ENCODE measurements around the gene TAT.
A peak's percentile ranks its signal among the peaks of the same experiment; 100 is the strongest.

Gene TAT

DNA sequence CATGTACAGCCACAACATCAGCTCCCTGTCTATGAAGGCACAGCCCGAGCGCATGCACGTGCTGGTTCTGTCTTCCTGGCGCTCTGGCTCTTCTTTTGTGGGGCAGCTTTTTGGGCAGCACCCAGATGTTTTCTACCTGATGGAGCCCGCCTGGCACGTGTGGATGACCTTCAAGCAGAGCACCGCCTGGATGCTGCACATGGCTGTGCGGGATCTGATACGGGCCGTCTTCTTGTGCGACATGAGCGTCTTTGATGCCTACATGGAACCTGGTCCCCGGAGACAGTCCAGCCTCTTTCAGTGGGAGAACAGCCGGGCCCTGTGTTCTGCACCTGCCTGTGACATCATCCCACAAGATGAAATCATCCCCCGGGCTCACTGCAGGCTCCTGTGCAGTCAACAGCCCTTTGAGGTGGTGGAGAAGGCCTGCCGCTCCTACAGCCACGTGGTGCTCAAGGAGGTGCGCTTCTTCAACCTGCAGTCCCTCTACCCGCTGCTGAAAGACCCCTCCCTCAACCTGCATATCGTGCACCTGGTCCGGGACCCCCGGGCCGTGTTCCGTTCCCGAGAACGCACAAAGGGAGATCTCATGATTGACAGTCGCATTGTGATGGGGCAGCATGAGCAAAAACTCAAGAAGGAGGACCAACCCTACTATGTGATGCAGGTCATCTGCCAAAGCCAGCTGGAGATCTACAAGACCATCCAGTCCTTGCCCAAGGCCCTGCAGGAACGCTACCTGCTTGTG is 40.0 kb downstream of the TAT start:
- no peak for DNase-seq

GRCh38 chr16:71532366-71532765 is 44.5 kb downstream of the TAT start:
- no peak for DNase-seq

- no peak for DNase-seq
Observed at GRCh38 chr16:71528863-71529262, 48.0 kb downstream of the TAT start.

GRCh38 chr16:71528257-71528656 is 48.6 kb downstream of the TAT start:
- DNase-seq: no peak

DNA sequence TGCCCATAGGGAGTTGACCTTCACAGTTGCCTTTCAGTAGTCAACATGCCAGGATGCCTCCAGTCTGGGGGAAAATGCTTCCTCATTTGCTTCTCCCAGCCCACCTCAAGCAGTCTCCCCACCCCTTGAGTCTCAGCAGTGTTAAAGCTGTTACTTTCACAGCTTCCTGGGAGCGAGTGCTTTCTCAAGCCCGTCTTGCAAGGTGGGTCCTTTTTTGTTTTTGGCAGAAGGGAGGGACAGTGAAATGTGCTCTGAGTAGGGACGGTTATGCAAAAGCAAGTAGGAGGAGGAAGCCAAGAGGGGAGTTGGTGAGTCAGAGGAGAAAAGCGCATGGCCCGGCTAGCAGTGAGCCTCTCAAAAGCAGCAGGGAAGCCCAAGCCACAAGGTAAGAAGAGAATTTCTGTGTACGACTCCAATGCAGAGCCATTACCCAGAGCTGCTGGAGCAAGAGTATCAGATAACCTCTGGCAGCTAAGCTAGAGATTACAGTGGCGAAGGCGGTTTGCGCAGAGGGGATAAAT is 50.7 kb downstream of the TAT start, which contains the start of gene CHST4:
Gene CHST4, plus strand, starts transcription at position 316 of the 521 bp plus-strand sequence. CDS start 10,252 bp downstream, outside the sequence.
- peak; percentile 72 for DNase-seq

GRCh38 chr16:71524566-71525553 is 52.0 kb downstream of the TAT start:
- no peak for DNase-seq

DNA sequence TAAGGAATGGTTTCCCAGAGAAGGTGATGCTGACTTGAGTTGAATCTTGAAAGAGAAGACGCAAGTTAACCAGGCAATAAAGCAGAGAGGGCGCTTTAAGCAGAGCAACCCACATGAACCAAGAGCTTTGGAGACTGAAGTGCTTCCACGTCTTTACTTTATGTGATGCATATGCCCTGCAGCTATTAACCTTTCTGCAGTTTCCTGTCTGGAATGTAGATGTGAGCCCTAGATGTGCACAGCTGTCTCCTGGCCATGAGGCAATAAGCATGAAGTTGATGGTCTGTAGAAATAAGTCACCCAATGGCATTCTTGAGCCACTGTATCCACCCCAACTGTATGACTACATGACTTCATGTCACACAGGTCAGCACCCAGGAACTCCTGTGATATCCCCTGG is 56.3 kb downstream of the TAT start:
- no peak for DNase-seq

Data from NCI-H82 (cell line).